GM23338 (cell line): ENCODE data around the gene CAST. TPM values are rescaled to one million over a fixed set of nuclear protein-coding genes. Genes with fewer than 3 reads are reported as not detected.

Source experiments
- ATAC-seq: fragments of 200-7000 bp; cut with Tn5 transposase; 3 replicates; pipeline ENCODE4 v1.9.1; 2020
- DNase-seq: peaks from one replicate; pipeline ENCODE4 v3.0.0-alpha.2; 2015; ENCODE audit warnings: low spot score
- H2AFZ ChIP-seq: fragments of 200-600 bp; sonication (generic); 2 replicates; pipeline ENCODE4 v1.8.0; 2016; ENCODE audit warnings: antibody characterized with exemption, mild to moderate bottlenecking, moderate library complexity
- H3F3A ChIP-seq: fragments of 200-600 bp; sonication (generic); replicated peaks from 2 replicates; pipeline ENCODE4 v1.8.0; 2017; ENCODE audit warnings: antibody characterized with exemption, mixed run types, low read depth
- H3K27ac ChIP-seq: fragments of 200-600 bp; sonication (generic); 2 replicates; pipeline ENCODE4 v1.6.1; 2016; ENCODE audit warnings: low read depth
- H3K27me3 ChIP-seq: fragments of 200-600 bp; sonication (generic); 2 replicates; pipeline ENCODE4 v1.8.0; 2016; ENCODE audit warnings: mild to moderate bottlenecking, mixed run types, moderate library complexity; ENCODE audit not compliant: insufficient read depth
- H3K36me3 ChIP-seq: fragments of 200-600 bp; sonication (generic); 2 replicates; pipeline ENCODE4 v1.8.0; 2016; ENCODE audit warnings: mild to moderate bottlenecking; ENCODE audit not compliant: insufficient read depth
- H3K4me1 ChIP-seq: fragments of 200-600 bp; sonication (generic); 2 replicates; pipeline ENCODE4 v1.8.0; 2016; ENCODE audit warnings: mild to moderate bottlenecking, moderate library complexity; ENCODE audit not compliant: insufficient read depth
- H3K4me2 ChIP-seq: fragments of 200-600 bp; sonication (generic); 2 replicates; pipeline ENCODE4 v1.7.1; 2017; ENCODE audit warnings: mixed run types
- H3K4me3 ChIP-seq: fragments of 200-600 bp; sonication (generic); 2 replicates; pipeline ENCODE4 v1.6.1; 2016; ENCODE audit warnings: mixed run types
- H3K79me2 ChIP-seq: fragments of 200-600 bp; sonication (generic); replicated peaks from 2 replicates; pipeline ENCODE4 v1.8.0; 2017; ENCODE audit warnings: mild to moderate bottlenecking; ENCODE audit not compliant: insufficient read depth
- H3K9me2 ChIP-seq: fragments of 200-600 bp; sonication (generic); 2 replicates; pipeline ENCODE4 v1.8.0; 2017; ENCODE audit not compliant: insufficient read depth
- H4K20me1 ChIP-seq: fragments of 200-600 bp; sonication (generic); replicated peaks from 2 replicates; pipeline ENCODE4 v1.8.0; 2017; ENCODE audit warnings: mild to moderate bottlenecking; ENCODE audit not compliant: insufficient read depth
- H3K27ac Mint-ChIP-seq: 2 replicates; pipeline ENCODE4 v1.8.0; 2020; ENCODE audit warnings: inconsistent platforms, mild to moderate bottlenecking, moderate library complexity, mixed read lengths
- H3K27me3 Mint-ChIP-seq: 3 replicates; pipeline ENCODE4 v1.8.0; 2022; ENCODE audit warnings: low read depth, mild to moderate bottlenecking, moderate library complexity, mixed read lengths, inconsistent platforms; ENCODE audit not compliant: insufficient read depth, poor library complexity
- H3K36me3 Mint-ChIP-seq: 3 replicates; pipeline ENCODE4 v1.8.0; 2021; ENCODE audit warnings: low read depth, mild to moderate bottlenecking, inconsistent platforms, moderate library complexity, mixed read lengths
- H3K4me1 Mint-ChIP-seq: 3 replicates; pipeline ENCODE4 v1.8.0; 2020; ENCODE audit warnings: mild to moderate bottlenecking, inconsistent platforms, mixed read lengths
- H3K4me3 Mint-ChIP-seq: 3 replicates; pipeline ENCODE4 v1.8.0; 2021; ENCODE audit warnings: moderate library complexity, mild to moderate bottlenecking, inconsistent platforms, mixed read lengths
- H3K9me3 Mint-ChIP-seq: 3 replicates; pipeline ENCODE4 v1.8.0; 2020; ENCODE audit warnings: moderate library complexity, mild to moderate bottlenecking, inconsistent platforms, mixed read lengths
- CREB1 ChIP-seq: fragments of 250-450 bp; sonication (Bioruptor Pico); IDR thresholded peaks from 2 replicates; pipeline ENCODE4 v1.5.0; 2020; ENCODE audit warnings: low read depth, mild to moderate bottlenecking, moderate library complexity
- EZH2phosphoT487 ChIP-seq: fragments of 200-600 bp; sonication (generic); IDR thresholded peaks from one replicate; pipeline ENCODE4 v1.8.1; 2018; ENCODE audit warnings: antibody characterized with exemption; ENCODE audit not compliant: unreplicated experiment
- STAT1 ChIP-seq: IDR thresholded peaks from one replicate; pipeline ENCODE4 v1.6.1; 2016; ENCODE audit warnings: antibody characterized with exemption; ENCODE audit not compliant: unreplicated experiment
- ZNF114 ChIP-seq: fragments of 250-450 bp; sonication (Bioruptor Pico); IDR thresholded peaks from 2 replicates; pipeline ENCODE4 v1.5.0; 2020; ENCODE audit warnings: mild to moderate bottlenecking, moderate library complexity
- ZNF331 ChIP-seq: fragments of 250-450 bp; sonication (Bioruptor Pico); IDR thresholded peaks from 2 replicates; pipeline ENCODE4 v1.5.0; 2020; ENCODE audit warnings: low read depth, mild to moderate bottlenecking, moderate library complexity
- polyA plus RNA-seq: library from polyadenylated mRNA; unstranded; fragments of >200 nt; fragmentation: Nextera tagmentation; extraction: Ambion mirVana; gene quantifications from 2 replicates; pipeline ENCODE4 v1.2.1, GENCODE V29; 2016
- total RNA-seq: library from RNA; depleted of rRNA; stranded (reverse); fragments of >200 nt; shearing (Covaris generic); gene quantifications from 2 replicates; pipeline ENCODE4 v1.2.3, GENCODE V29; 2014
- TF ChIP-seq, protein P1 (sequence below), 2 experiments: fragments of 200-600 bp in 1 of 2; sonication (generic) in 1 of 2; conservative IDR thresholded peaks; 2 replicates each; pipeline versions ENCODE4 v1.5.1 to v1.6.1; 2016 to 2017; ENCODE audit warnings: antibody characterized with exemption in 2 of 2, low read depth in 2 of 2, mild to moderate bottlenecking in 2 of 2, moderate library complexity in 1 of 2
- TF ChIP-seq, protein P2 (sequence below): IDR thresholded peaks from 2 replicates; pipeline ENCODE4 v1.6.1; 2016; ENCODE audit warnings: antibody characterized with exemption

Gene CAST
- total and polyA plus RNA-seq, 2 experiments from 2014 or later, result 37.9 to 57.7 TPM

DNA sequence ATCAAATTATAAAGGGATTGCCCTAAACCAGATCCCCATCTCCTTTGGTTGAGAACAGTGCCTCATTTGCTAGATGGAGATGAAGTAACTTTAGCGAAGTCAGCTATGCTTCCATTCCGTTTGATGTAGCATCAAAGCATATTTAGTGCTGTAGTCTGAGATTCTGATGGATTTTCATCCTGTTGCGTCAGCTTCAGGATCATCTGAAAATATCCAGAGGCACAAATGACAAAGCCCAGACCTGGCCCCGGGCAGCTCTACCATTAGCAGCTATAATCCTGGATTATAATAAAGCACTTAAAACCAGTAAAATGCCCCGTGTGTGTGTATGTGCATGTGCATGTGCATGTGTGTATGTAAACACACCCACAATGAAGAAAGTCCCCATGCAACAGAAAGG lies 100.8 kb downstream of the CAST start:
- no peaks in the 10 kb centered on the region; the same call in 1 of the 2 replicates for H3K36me3 ChIP-seq

DNA sequence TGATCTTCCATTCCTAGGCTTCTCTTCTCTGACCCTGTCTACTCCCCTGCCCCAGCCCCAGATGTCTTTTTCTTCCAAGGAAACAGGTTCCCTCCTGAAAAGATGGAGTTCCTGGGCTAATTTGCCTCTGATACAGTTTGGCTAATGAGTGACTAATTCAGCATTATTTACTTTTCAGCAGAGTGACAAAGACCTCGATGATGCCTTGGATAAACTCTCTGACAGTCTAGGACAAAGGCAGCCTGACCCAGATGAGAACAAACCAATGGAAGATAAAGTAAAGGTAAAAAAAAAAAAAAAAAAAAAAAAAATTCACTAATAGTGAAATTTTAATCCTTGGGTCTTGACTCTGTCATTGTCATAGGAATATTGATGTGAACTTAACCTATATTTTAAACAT lies 102.9 kb downstream of the CAST start:
- Histone ChIP-seq H4K20me1 (peaks cover 2% of the 10 kb centered on the region; the same call in 1 of the 2 replicates), H3K27me3 (no peaks in the 10 kb centered on the region), H3K36me3 (no peaks in the 10 kb centered on the region; the same call in 1 of the 2 replicates), H3K4me3 (no peak overlapping the region), H3F3A (no peaks in the 10 kb centered on the region), H3K79me2 (no peaks in the 10 kb centered on the region), H3K4me2 (no peak overlapping the region), H2AFZ (no peak overlapping the region), H3K27ac (no peak overlapping the region), H3K9me2 (no peaks in the 10 kb centered on the region), H3K4me1 (0 out of 2 replicates have a peak, but pooled peaks cover 7% of the 10 kb centered on the region)
- Mint-ChIP-seq H3K4me3 (no peak overlapping the region), H3K27ac (no peak overlapping the region), H3K36me3 (peaks cover 9% of the 10 kb centered on the region; the same call in 1 of the 3 replicates), H3K27me3 (no peaks in the 10 kb centered on the region), H3K9me3 (no peaks in the 10 kb centered on the region), H3K4me1 (peaks cover 7% of the 10 kb centered on the region)
- no peak for ATAC-seq
- no peak for DNase-seq
- TF ChIP-seq EZH2phosphoT487, result no peak
- TF ChIP-seq, protein P1, sequence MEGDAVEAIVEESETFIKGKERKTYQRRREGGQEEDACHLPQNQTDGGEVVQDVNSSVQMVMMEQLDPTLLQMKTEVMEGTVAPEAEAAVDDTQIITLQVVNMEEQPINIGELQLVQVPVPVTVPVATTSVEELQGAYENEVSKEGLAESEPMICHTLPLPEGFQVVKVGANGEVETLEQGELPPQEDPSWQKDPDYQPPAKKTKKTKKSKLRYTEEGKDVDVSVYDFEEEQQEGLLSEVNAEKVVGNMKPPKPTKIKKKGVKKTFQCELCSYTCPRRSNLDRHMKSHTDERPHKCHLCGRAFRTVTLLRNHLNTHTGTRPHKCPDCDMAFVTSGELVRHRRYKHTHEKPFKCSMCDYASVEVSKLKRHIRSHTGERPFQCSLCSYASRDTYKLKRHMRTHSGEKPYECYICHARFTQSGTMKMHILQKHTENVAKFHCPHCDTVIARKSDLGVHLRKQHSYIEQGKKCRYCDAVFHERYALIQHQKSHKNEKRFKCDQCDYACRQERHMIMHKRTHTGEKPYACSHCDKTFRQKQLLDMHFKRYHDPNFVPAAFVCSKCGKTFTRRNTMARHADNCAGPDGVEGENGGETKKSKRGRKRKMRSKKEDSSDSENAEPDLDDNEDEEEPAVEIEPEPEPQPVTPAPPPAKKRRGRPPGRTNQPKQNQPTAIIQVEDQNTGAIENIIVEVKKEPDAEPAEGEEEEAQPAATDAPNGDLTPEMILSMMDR (conservative IDR thresholded peaks at IDR 0.05; ENCODE audit: low read depth in 2 of 2), result no peak
- no peak for TF ChIP-seq ZNF331 (CRISPR knock-in tag)
- TF ChIP-seq CREB1 (CRISPR knock-in tag), result no peak
- no peak for TF ChIP-seq STAT1

More for the DNA sequence above, 100.8 kb downstream of the CAST start:
- Histone ChIP-seq H3K4me2 (no peak overlapping the region), H4K20me1 (peaks cover 2% of the 10 kb centered on the region; the same call in 1 of the 2 replicates), H3K27ac (no peak overlapping the region), H3K27me3 (no peaks in the 10 kb centered on the region), H3K9me2 (no peaks in the 10 kb centered on the region), H2AFZ (no peak overlapping the region), H3K4me1 (no peaks in the 10 kb centered on the region), H3K4me3 (no peak overlapping the region), H3F3A (no peaks in the 10 kb centered on the region), H3K79me2 (no peaks in the 10 kb centered on the region)
- DNase-seq (no peak), ATAC-seq (no peak)
- Mint-ChIP-seq H3K27ac (no peak overlapping the region), H3K27me3 (no peaks in the 10 kb centered on the region), H3K4me1 (no peaks in the 10 kb centered on the region; the same call in 2 of the 3 replicates), H3K4me3 (no peak overlapping the region), H3K9me3 (no peaks in the 10 kb centered on the region), H3K36me3 (0 out of 3 replicates have a peak, but pooled peaks cover 3% of the 10 kb centered on the region)
- no peak for TF ChIP-seq STAT1
- TF ChIP-seq EZH2phosphoT487, result no peak
- TF ChIP-seq ZNF114 (CRISPR knock-in tag), result no peak
- TF ChIP-seq, protein P2, sequence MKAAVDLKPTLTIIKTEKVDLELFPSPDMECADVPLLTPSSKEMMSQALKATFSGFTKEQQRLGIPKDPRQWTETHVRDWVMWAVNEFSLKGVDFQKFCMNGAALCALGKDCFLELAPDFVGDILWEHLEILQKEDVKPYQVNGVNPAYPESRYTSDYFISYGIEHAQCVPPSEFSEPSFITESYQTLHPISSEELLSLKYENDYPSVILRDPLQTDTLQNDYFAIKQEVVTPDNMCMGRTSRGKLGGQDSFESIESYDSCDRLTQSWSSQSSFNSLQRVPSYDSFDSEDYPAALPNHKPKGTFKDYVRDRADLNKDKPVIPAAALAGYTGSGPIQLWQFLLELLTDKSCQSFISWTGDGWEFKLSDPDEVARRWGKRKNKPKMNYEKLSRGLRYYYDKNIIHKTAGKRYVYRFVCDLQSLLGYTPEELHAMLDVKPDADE, result no peak
- TF ChIP-seq, protein P1 (conservative IDR thresholded peaks at IDR 0.05; ENCODE audit: low read depth in 2 of 2), result no peak
- no peak for TF ChIP-seq CREB1 (CRISPR knock-in tag)
